ENCODE measurements around the gene PTPMT1.
"Not testable (repeated sequence)": the region's sequence is repeated elsewhere in the genome, so short reads cannot be mapped to it uniquely, and the experiment has no call there.

The PTPMT1 gene

DNA sequence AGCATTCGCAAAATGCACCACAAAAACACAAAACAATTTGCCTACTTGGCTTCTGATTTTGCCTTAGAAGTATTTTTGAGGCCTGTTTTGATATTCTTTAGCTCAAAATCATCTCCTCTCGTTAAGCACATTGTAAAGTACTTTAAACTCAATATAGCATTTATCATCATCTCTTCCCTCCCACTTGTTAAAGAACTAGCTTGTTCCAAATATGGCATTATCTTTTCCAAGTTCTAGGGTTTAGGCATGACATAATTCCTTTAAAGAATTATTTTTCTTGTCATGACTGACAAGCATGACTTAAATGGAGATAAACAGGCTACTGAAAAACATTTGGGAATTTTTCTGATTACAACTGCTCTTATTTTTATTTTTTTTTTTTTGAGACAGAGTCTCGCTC, 33.7 kb upstream of the PTPMT1 start:
- Histone ChIP-seq H3K27ac (ENCODE audit: low read depth, low read length) (no peak overlapping the region), H3K36me3 (ENCODE audit: insufficient read depth, low read length) (no peaks in the 10 kb centered on the region), H3K27me3 (ENCODE audit: control insufficient read depth in 1 of 2, insufficient read depth in 2 of 2, low read length in 2 of 2) (no peaks in the 10 kb centered on the region), H3K4me3 (ENCODE audit: low read depth in 1 of 2, low read length in 2 of 2) (no peak overlapping the region), H3K4me1 (ENCODE audit: insufficient read depth, low read length) (peaks cover 32% of the 10 kb centered on the region), H3K9ac (ENCODE audit: low read length) (no peak overlapping the region), H3K9me3 (ENCODE audit: low read length) (no peaks in the 10 kb centered on the region)

DNA sequence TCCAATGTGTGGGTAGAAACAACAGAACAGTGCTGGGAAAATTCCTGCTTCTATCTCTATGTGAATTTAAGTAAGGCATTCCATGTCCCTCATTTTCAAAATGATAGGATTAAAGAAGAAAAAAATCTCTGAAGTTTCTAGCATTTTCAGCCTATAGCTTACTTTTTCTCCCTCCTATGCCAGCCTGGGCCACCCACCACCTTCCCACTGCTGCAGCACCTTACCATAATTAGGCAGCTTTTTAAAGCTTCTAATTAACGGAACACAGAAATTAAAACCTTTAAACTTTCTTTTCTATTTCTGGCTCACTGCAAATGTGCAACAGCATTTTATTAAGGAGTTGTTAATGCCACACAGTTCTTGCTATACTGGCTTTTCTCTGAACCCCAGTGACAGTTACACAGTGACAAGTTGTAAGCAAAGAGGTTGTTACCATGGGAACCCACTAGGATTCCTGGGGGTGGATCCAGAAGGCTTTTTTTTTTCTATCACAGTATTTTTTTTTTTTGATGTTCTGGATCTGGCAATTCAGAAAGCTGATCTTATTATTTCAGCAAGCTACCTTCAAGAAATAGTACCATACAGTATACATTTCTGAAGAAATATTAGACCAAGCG, 32.7 kb upstream of the PTPMT1 start:
- Histone ChIP-seq H3K9ac (ENCODE audit: low read length) (no peak overlapping the region), H3K4me1 (ENCODE audit: insufficient read depth, low read length) (peaks cover 32% of the 10 kb centered on the region), H3K27me3 (ENCODE audit: control insufficient read depth in 1 of 2, insufficient read depth in 2 of 2, low read length in 2 of 2) (no peaks in the 10 kb centered on the region), H3K4me3 (ENCODE audit: low read depth in 1 of 2, low read length in 2 of 2) (no peak overlapping the region), H3K9me3 (ENCODE audit: low read length) (no peaks in the 10 kb centered on the region), H3K27ac (ENCODE audit: low read depth, low read length) (no peak overlapping the region), H3K36me3 (ENCODE audit: insufficient read depth, low read length) (no peaks in the 10 kb centered on the region)

DNA sequence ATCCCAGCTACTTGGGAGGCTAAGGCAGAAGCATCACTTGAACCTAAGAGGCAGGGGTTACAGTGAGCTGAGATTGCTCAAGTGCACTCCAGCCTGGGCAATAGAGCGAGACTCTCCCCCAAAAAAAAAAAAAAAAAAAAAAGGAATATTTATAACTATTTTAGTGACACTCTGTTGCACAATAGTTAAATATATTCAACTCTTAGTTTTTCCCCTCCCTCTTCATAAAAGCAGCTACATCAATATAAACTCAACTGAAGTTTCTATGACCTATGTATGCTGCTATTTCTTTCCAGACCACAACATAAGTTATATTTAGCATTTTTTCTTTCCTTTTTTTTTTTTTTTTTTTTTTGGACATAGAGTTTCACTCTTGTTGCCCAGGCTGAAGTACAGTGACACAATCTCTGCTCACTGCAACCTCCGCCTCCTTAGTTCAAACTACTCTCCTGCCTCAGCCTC, 31.7 kb upstream of the PTPMT1 start:
- Histone ChIP-seq H3K36me3 (ENCODE audit: insufficient read depth, low read length) (no peaks in the 10 kb centered on the region), H3K27ac (ENCODE audit: low read depth, low read length) (no peak overlapping the region), H3K9ac (ENCODE audit: low read length) (no peak overlapping the region), H3K27me3 (ENCODE audit: control insufficient read depth in 1 of 2, insufficient read depth in 2 of 2, low read length in 2 of 2) (no peaks in the 10 kb centered on the region), H3K9me3 (ENCODE audit: low read length) (no peaks in the 10 kb centered on the region), H3K4me3 (ENCODE audit: low read depth in 1 of 2, low read length in 2 of 2) (no peak overlapping the region), H3K4me1 (ENCODE audit: insufficient read depth, low read length) (peaks cover 35% of the 10 kb centered on the region)

DNA sequence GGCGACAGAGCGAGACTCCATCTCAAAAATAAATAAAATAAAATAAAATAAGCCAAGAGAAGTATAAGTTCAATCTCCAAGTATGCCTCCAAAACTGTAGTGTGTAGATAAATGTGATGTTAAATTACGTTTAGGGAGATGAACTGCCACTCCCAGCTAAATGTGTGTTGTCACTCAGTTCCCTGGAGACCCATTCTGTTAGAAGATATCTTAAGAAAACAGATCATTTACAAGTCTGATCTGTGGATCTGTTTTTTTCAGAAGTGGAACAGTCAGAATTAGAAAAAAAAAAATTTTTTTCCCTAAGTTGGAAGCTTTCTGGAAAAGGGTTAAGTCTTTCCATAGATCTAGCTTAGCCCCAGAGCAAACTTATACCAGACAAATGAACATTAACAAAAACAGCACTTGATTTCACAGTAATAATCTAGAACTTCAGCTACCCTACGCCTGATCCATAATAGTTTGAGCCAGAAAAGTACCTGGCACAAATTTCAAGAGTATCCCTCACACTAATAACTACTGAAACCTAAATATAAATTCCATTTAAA, 30.6 kb upstream of the PTPMT1 start:
- Histone ChIP-seq H3K36me3 (ENCODE audit: insufficient read depth, low read length) (no peaks in the 10 kb centered on the region), H3K9me3 (ENCODE audit: low read length) (no peaks in the 10 kb centered on the region), H3K27ac (ENCODE audit: low read depth, low read length) (no peak overlapping the region), H3K4me3 (ENCODE audit: low read depth in 1 of 2, low read length in 2 of 2) (no peak overlapping the region), H3K9ac (ENCODE audit: low read length) (no peak overlapping the region), H3K4me1 (ENCODE audit: insufficient read depth, low read length) (peaks cover 43% of the 10 kb centered on the region), H3K27me3 (ENCODE audit: control insufficient read depth in 1 of 2, insufficient read depth in 2 of 2, low read length in 2 of 2) (no peaks in the 10 kb centered on the region)

DNA sequence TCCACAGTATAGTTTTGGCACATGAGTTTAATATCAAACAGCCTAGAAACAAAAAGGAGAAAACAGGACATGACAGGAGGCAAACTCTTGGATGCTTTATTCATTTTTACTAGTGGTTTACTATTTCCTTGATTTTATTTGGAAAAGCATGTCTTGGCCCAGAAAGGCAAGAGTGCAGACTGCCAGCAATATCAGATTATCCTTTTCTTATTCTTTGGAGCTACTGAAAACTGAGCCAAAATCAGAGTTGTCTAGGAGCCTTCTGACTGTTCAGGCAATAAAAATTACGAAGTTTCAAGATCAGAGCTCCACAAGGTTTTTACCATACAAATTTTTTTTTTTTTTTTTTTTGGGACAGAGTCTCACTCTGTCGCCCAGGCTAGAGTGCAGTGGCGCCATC, 28.5 kb upstream of the PTPMT1 start:
- H3K36me3 ChIP-seq (ENCODE audit: insufficient read depth, low read length): no peaks in the 10 kb centered on the region
- peaks cover 45% of the 10 kb centered on the region for H3K4me1 ChIP-seq (ENCODE audit: insufficient read depth, low read length)
- no peak overlapping the region for H3K9ac ChIP-seq (ENCODE audit: low read length)
- no peak overlapping the region for H3K4me3 ChIP-seq (ENCODE audit: low read depth in 1 of 2, low read length in 2 of 2)
- no peak overlapping the region for H3K27ac ChIP-seq (ENCODE audit: low read depth, low read length)
- no peaks in the 10 kb centered on the region for H3K27me3 ChIP-seq (ENCODE audit: control insufficient read depth in 1 of 2, insufficient read depth in 2 of 2, low read length in 2 of 2)
- no peaks in the 10 kb centered on the region for H3K9me3 ChIP-seq (ENCODE audit: low read length)

DNA sequence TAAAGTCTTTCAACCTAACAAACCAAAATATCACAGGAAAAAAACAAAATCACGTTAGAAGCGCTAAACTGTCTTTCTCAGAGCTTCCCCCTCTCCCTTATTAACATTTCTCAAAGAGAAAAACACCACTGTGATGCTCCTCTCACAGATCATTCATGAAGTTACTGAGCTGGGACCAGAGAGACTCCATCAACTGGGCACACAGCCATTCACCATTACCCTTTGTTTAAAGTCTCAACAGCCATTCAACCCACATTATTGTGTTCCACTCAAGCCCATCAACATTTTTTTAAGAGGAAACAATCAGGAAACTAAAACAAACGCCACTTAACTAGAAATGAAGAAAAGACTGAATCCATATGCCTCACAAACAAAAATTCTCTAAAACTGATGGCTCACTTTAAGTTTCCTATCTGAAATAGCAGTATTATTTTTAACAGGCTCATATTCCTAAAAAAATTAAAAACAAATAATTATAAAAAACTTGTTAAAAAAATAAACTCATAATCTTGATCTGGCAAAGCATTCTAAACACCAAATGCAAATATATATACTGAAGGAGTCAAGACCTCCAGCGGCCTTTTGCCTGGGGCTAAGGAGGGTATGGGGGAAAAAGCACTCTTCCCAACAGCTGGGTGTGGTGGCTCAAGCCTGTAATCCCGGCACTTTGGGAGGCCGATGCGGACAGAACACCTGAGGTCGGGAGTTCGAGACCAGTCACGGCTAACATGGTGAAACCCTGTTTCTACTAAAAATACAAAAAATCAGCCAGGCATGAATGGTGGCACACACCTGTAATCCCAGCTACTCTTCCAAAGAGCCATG, 26.4 kb upstream of the PTPMT1 start:
- Histone ChIP-seq H3K36me3 (ENCODE audit: insufficient read depth, low read length) (no peaks in the 10 kb centered on the region), H3K27ac (ENCODE audit: low read depth, low read length) (no peak overlapping the region), H3K27me3 (ENCODE audit: control insufficient read depth in 1 of 2, insufficient read depth in 2 of 2, low read length in 2 of 2) (no peaks in the 10 kb centered on the region), H3K4me3 (ENCODE audit: low read depth in 1 of 2, low read length in 2 of 2) (no peak overlapping the region), H3K4me1 (ENCODE audit: insufficient read depth, low read length) (peaks cover 33% of the 10 kb centered on the region), H3K9me3 (ENCODE audit: low read length) (no peaks in the 10 kb centered on the region), H3K9ac (ENCODE audit: low read length) (no peak overlapping the region)

DNA sequence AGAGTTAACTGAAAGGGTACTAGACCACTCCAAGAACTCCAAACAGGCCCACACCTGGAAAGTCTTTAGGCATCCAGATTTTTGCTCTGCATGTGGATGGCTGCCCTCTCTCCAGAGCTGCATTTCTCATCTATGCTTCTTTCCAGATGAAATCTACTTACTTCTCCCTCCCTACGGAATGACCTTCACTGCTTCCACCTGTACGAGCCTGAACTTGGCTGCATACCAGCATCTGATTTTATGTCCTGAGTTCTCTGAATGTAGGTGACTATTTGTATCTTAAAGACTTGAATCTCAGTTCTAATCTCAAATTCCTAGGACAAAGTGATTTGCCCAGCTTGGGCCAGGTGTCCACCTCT, 25.7 kb upstream of the PTPMT1 start:
- H3K9ac ChIP-seq (ENCODE audit: low read length): no peak overlapping the region
- no peaks in the 10 kb centered on the region for H3K9me3 ChIP-seq (ENCODE audit: low read length)
- no peaks in the 10 kb centered on the region for H3K36me3 ChIP-seq (ENCODE audit: insufficient read depth, low read length)
- H3K4me3 ChIP-seq (ENCODE audit: low read depth in 1 of 2, low read length in 2 of 2): no peak overlapping the region
- no peak overlapping the region for H3K27ac ChIP-seq (ENCODE audit: low read depth, low read length)
- peaks cover 33% of the 10 kb centered on the region for H3K4me1 ChIP-seq (ENCODE audit: insufficient read depth, low read length)
- no peaks in the 10 kb centered on the region for H3K27me3 ChIP-seq (ENCODE audit: control insufficient read depth in 1 of 2, insufficient read depth in 2 of 2, low read length in 2 of 2)

DNA sequence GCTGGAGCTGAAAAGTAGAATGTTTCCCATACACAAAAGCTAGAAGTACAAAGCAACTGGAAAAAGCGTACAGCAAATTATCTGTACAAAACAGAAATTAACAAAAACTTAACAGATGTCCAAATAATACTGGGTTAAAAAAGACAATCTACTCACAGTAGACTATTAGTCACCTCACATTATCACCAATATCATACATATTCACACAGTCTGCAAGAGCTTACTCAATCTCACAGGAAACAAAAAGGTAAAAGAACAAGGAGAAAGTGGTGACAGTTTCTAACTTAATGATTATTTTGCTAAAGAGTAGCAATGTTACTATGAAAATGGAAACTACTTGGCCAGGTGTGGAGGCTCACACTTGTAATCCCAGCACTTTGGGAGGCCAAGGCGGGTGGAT, 24.3 kb upstream of the PTPMT1 start:
- peaks cover 30% of the 10 kb centered on the region for H3K4me1 ChIP-seq (ENCODE audit: insufficient read depth, low read length)
- H3K27ac ChIP-seq (ENCODE audit: low read depth, low read length): no peak overlapping the region
- H3K9ac ChIP-seq (ENCODE audit: low read length): no peak overlapping the region
- no peaks in the 10 kb centered on the region for H3K27me3 ChIP-seq (ENCODE audit: control insufficient read depth in 1 of 2, insufficient read depth in 2 of 2, low read length in 2 of 2)
- no peaks in the 10 kb centered on the region for H3K36me3 ChIP-seq (ENCODE audit: insufficient read depth, low read length)
- H3K4me3 ChIP-seq (ENCODE audit: low read depth in 1 of 2, low read length in 2 of 2): no peak overlapping the region
- no peaks in the 10 kb centered on the region for H3K9me3 ChIP-seq (ENCODE audit: low read length)

DNA sequence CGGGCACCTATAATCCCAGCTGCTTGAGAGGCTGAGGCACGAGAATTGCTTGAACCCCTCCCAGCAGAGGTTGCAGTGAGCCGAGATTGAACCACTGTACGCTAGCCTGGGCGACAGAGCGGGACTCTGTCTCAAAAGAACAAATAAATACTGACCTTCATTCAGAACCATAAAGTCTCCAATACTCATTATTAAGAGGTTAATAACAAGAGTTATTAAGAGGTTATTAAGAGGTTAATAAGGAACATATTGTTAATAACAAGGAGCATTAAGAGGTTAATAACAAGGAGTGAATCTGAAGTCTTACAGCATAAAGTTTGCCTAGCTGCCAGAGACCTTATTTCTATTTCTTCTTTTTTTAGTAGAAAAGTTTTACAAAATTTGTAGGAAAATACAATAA, 20.1 kb upstream of the PTPMT1 start:
- Histone ChIP-seq H3K27me3 (ENCODE audit: control insufficient read depth in 1 of 2, insufficient read depth in 2 of 2, low read length in 2 of 2) (no peaks in the 10 kb centered on the region), H3K4me1 (ENCODE audit: insufficient read depth, low read length) (peaks cover 16% of the 10 kb centered on the region), H3K36me3 (ENCODE audit: insufficient read depth, low read length) (no peaks in the 10 kb centered on the region), H3K27ac (ENCODE audit: low read depth, low read length) (no peak overlapping the region), H3K9ac (ENCODE audit: low read length) (no peak overlapping the region), H3K4me3 (ENCODE audit: low read depth in 1 of 2, low read length in 2 of 2) (no peak overlapping the region), H3K9me3 (ENCODE audit: low read length) (no peaks in the 10 kb centered on the region)

DNA sequence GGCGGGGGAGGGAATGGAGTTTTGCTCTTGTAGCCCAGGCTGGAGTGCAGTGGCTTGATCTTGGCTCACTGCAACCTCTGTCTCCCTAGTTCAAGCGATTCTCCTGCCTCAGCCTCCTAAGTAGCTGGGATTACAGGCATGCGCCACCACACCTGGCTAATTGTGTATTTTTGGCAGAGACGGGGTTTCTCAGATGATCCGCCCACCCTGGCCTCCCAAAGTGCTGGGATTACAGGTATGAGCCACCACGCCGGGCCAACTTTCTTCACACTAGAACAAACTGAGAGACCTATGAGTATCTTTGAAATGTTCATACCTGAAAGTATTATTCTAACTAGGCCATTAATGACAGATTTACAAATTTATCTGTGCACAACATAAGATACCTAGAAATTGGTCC, 19.1 kb upstream of the PTPMT1 start:
- H3K27me3 ChIP-seq (ENCODE audit: control insufficient read depth in 1 of 2, insufficient read depth in 2 of 2, low read length in 2 of 2); H3K27ac ChIP-seq (ENCODE audit: low read depth, low read length); H3K9me3 ChIP-seq (ENCODE audit: low read length); H3K4me3 ChIP-seq (ENCODE audit: low read depth in 1 of 2, low read length in 2 of 2); H3K9ac ChIP-seq (ENCODE audit: low read length); H3K36me3 ChIP-seq (ENCODE audit: insufficient read depth, low read length): not testable (repeated sequence)
- H3K4me1 ChIP-seq (ENCODE audit: insufficient read depth, low read length): peaks cover 16% of the 10 kb centered on the region

DNA sequence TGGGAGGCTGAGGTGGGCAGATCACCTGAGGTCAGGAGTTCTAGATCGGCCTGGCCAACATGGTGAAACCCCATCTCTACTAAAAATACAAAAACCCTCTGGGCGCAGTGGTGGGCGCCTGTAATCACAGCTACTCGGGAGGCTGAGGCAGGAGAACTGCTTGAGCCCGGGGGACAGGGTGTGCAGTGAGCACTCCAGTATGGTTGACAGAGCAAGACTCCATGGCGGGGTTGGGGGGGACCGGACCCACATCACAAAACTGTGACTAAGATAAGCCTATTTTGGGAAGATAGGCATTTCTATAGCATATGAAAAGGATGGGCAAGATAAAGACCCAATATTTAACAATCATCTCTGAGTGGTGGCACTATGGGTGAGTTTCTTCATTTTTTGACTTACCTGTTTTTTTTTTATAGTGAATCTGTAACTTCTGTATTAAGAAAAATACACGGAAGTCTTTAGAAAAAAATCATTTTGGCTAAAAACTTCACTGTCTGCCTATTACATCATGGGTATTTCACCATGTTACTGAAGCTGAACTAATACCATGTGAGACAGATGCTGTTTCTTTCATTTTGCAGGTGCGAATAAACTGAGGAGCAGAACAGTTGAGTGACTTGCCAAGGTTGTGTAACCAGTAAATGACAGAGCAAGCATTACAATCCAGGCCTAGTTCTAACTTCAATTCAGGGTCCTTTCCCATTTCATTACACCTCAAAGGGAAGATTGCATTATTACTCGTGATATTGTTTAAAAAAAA, 14.9 kb upstream of the PTPMT1 start:
- peaks cover 25% of the 10 kb centered on the region for H3K4me1 ChIP-seq (ENCODE audit: insufficient read depth, low read length)
- no peaks in the 10 kb centered on the region for H3K36me3 ChIP-seq (ENCODE audit: insufficient read depth, low read length)
- no peaks in the 10 kb centered on the region for H3K9me3 ChIP-seq (ENCODE audit: low read length)
- H3K4me3 ChIP-seq (ENCODE audit: low read depth in 1 of 2, low read length in 2 of 2): no peak overlapping the region
- H3K27ac ChIP-seq (ENCODE audit: low read depth, low read length): no peak overlapping the region
- no peak overlapping the region for H3K9ac ChIP-seq (ENCODE audit: low read length)
- no peaks in the 10 kb centered on the region for H3K27me3 ChIP-seq (ENCODE audit: control insufficient read depth in 1 of 2, insufficient read depth in 2 of 2, low read length in 2 of 2)

Data from muscle layer of colon (tissue), 2 donors.